AG04449 (cell line): ENCODE data around the gene TAF11L2.
"Not testable (repeated sequence)": the region's sequence is repeated elsewhere in the genome, so short reads cannot be mapped to it uniquely, and the experiment has no call there.

Source experiments
- CTCF ChIA-PET: fragments of 350-600 bp; formaldehyde crosslinking; extraction: SDS; loops from one replicate; lab custom pipeline; 2021; ENCODE audit warnings: antibody characterized with exemption; lab: Yijun Ruan, JAX
- POLR2A ChIA-PET: fragments of 400-600, 350-600 bp; formaldehyde crosslinking; extraction: SDS; loops from one replicate; lab custom pipeline; 2020; ENCODE audit warnings: antibody characterized with exemption, inconsistent platforms; lab: Yijun Ruan, JAX
- DNase-seq: peaks from one replicate; pipeline ENCODE4 v3.0.0-alpha.2; 2010; ENCODE audit warnings: low read depth, low spot score
- H3K4me3 ChIP-seq: 2 replicates; pipeline ENCODE4 v1.5.1; 2011; ENCODE audit warnings: low read depth, mild to moderate bottlenecking, control low read depth, low read length
- TF ChIP-seq, protein P1 (sequence below): IDR thresholded peaks from one replicate; pipeline ENCODE4 v1.5.1; 2011; ENCODE audit warnings: mild to moderate bottlenecking, moderate library complexity, low read length, control low read depth, inconsistent platforms; ENCODE audit not compliant: insufficient read depth; ENCODE audit errors: missing control alignments

TAF11L2 gene

DNA sequence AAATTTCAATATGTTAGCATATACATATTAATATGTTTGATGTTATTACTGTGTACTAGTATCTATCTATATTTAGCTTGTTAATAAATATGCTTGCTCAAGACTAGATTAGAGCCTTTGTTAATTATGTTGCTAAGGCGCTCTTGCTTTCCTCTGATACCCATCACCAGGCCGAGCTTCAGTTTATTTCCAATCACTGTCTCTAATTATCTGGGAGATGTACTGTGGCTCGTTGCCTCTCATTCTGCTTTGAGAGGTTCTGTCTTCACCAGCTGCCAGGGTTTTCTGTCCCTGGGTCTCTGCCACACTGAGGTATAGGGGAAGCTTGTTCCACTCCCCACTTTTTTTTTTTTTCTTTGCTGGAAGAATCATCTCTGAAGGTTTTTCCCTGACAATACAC lies 21.0 kb upstream of the TAF11L2 start:
- ChIA-PET CTCF (no interaction called here), POLR2A (no interaction called here)
- TF ChIP-seq, protein P1, sequence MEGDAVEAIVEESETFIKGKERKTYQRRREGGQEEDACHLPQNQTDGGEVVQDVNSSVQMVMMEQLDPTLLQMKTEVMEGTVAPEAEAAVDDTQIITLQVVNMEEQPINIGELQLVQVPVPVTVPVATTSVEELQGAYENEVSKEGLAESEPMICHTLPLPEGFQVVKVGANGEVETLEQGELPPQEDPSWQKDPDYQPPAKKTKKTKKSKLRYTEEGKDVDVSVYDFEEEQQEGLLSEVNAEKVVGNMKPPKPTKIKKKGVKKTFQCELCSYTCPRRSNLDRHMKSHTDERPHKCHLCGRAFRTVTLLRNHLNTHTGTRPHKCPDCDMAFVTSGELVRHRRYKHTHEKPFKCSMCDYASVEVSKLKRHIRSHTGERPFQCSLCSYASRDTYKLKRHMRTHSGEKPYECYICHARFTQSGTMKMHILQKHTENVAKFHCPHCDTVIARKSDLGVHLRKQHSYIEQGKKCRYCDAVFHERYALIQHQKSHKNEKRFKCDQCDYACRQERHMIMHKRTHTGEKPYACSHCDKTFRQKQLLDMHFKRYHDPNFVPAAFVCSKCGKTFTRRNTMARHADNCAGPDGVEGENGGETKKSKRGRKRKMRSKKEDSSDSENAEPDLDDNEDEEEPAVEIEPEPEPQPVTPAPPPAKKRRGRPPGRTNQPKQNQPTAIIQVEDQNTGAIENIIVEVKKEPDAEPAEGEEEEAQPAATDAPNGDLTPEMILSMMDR = no peak
- no peak for DNase-seq
- no peak overlapping the region for H3K4me3 ChIP-seq

DNA sequence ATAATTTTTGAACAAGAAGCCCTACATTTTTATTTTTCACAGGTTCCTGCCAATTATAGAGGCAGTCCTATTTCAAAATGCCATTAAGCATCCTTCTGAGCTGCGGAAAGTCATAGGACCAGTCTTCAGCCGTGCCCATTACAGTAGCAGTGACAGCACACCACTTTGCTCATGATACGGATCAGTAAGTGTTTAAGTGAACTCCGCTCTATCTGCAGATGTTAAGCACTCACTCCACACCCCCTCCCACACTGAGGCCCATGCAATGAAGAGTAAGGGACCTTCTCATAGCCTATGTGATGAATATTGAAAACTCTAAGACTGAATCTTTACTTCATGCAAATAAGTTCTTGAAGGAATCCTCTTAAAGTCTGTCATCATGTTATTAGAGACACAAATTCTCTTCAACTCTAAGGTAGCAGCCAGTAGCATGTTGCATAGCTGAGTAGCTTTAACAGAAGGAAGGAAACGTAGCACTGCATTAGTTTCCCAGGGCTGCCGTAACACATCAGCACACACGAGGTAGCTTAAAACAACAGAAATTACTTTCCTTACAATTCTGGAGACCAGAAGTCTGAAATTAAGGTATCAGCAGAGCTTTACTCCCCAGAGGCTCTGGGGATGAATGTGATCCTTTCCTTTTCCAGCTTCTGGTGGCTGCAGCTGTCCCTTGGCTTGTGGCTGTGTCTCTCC lies 20.3 kb upstream of the TAF11L2 start:
- TF ChIP-seq, protein P1 = no peak
- no peak for DNase-seq
- CTCF ChIA-PET = no interaction called here
- no peak overlapping the region for H3K4me3 ChIP-seq
- POLR2A ChIA-PET = no interaction called here

DNA sequence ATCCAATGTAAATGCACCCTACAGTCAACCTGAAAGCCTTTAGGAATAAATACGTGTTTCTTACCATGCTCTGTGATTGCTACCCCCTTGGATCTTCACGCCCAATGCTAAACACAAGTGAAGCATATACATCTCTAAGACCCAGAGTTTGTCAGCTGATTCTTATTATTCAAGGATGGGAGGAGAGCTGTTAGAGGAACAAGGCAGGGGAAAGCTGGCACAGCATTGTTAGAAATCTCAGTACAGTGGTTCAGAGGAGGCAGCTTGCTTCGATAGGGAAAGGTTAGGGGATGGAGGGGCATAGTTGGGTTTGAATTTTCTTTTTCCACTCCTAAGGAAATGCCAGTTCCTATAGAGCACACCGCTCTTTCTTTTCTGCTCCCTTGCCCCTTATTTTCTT lies 16.7 kb upstream of the TAF11L2 start:
- DNase-seq = no peak
- ChIA-PET CTCF (no interaction called here), POLR2A (no interaction called here)
- TF ChIP-seq, protein P1 = no peak
- no peak overlapping the region for H3K4me3 ChIP-seq

DNA sequence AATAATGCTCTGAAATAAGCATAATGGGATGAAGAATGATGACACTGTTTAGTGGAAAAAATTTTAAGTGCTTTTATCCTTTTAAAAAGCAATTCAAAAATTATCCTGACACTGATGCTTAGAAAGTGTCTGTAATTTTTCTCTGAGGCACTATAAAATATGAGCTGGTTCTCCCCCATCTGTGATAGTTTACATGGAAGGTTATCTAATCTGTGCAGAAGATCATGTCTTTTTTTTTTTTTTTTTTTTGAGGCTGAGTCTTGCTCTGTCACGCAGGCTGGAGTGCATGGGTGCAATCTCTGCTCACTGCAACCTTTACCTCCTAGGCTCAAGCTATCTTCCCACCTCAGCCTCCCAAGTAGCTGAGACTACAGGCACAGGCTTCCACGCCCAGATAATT lies 15.2 kb upstream of the TAF11L2 start:
- no peak for DNase-seq
- TF ChIP-seq, protein P1 = no peak
- CTCF ChIA-PET = no interaction called here
- H3K4me3 ChIP-seq = no peak overlapping the region
- POLR2A ChIA-PET = no interaction called here

DNA sequence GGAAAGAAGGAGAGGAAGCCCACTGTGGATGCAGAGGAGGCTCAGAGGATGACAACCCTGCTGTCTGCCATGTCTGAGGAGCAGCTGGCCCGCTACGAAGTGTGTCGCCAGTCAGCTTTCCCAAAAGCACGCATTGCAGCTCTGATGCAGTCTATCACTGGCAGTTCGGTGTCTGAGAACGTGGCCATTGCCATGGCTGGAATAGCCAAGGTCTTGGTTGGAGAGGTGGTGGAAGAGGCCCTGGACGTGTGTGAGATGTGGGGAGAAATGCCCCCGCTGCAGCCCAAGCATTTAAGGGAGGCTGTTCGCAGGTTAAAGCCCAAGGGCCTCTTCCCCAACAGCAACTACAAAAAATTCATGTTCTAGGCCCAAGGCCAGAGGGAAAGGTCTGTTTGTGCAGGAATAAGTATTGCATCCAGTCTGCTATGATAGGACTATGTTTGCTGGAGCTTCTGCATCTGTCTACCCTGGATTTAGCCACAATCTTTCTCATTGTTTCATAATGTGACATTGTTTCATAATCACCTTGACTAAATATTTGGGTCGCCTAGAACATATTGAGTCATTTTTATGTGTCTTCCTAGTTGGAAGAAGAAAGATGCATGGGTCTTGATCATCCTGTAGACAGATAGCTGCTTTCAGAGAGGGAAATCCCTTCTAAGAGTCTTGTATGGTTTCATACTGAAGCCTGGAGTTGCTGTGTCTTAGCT lies 11.4 kb upstream of the TAF11L2 start:
- CTCF ChIA-PET, DNase-seq, POLR2A ChIA-PET, H3K4me3 ChIP-seq: not testable (repeated sequence)

DNA sequence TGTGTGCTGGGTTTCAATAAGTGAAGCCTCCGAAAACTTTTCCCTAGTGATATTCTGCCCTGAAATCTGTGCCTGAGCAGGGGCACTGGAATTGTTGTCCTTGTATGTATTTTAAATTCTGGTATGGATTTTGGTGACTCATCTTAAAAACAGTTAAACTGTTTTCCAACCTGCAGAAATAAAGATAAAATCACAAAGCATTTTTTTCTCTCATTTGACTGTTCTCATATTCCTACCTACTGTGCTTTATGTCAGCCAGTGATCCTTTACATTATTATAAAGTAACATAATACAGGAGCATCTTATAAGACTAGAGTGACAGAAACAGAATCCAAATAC lies 10.9 kb upstream of the TAF11L2 start:
- CTCF ChIA-PET = no interaction called here
- TF ChIP-seq, protein P1 = no peak
- no peak overlapping the region for H3K4me3 ChIP-seq
- DNase-seq = no peak
- POLR2A ChIA-PET = no interaction called here

DNA sequence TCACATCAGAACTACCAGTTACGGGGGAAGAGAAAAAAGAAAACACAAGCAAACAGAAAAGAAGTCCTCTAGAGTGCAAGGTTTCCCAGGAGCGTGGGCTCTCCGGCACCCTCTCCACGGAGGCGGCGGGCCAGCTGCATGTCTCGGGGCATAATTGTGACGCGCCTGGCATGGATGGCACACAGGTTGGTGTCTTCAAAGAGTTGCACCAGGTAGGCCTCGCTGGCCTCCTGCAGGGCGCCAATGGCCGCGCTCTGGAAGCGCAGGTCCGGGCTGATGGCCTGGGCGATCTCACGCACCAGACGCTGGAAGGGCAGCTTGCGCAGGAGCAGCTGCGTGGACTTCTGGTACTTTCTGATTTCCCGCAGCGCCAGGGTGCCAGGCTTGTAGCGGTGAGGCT lies 6.8 kb upstream of the TAF11L2 start:
- DNase-seq, H3K4me3 ChIP-seq, POLR2A ChIA-PET, CTCF ChIA-PET: not testable (repeated sequence)
